Activated T-helper 17 cell treated with anti-CD3 and anti-CD28 coated beads, Interleukin-2, amount 50 U/mL, for 72 hours (primary cell): ENCODE results near the gene CPSF7. TPM values are rescaled to one million over a fixed set of nuclear protein-coding genes. Genes with fewer than 3 reads are reported as not detected.
"Not testable (repeated sequence)": the region's sequence is repeated elsewhere in the genome, so short reads cannot be mapped to it uniquely, and the experiment has no call there.

Experiments
- ATAC-seq: fragments of 150-1000 bp; cut with Tn5 transposase; replicated peaks from 2 replicates; pipeline ENCODE4 v1.10.0; 2021; ENCODE audit warnings: mild to moderate bottlenecking, moderate library complexity
- H3K27ac Mint-ChIP-seq: one replicate; pipeline ENCODE4 v1.8.0; 2022; ENCODE audit warnings: mixed read lengths
- H3K27me3 Mint-ChIP-seq: one replicate; pipeline ENCODE4 v1.8.0; 2022; ENCODE audit warnings: mixed read lengths
- H3K36me3 Mint-ChIP-seq: one replicate; pipeline ENCODE4 v1.8.0; 2022; ENCODE audit warnings: low read depth, mild to moderate bottlenecking, mixed read lengths
- H3K4me1 Mint-ChIP-seq: one replicate; pipeline ENCODE4 v1.8.0; 2022; ENCODE audit warnings: mixed read lengths
- H3K4me3 Mint-ChIP-seq: one replicate; pipeline ENCODE4 v1.8.0; 2022; ENCODE audit warnings: mild to moderate bottlenecking, mixed read lengths
- H3K9me3 Mint-ChIP-seq: one replicate; pipeline ENCODE4 v1.8.0; 2022; ENCODE audit warnings: mixed read lengths
- total RNA-seq, 2 donors: library from RNA; stranded (reverse); gene quantifications; one replicate each; pipeline ENCODE4 v1.2.3, GENCODE V29; 2022

The CPSF7 gene
- total RNA-seq, 2 donors from 2014 or later, result 98.1 to 114 TPM

DNA sequence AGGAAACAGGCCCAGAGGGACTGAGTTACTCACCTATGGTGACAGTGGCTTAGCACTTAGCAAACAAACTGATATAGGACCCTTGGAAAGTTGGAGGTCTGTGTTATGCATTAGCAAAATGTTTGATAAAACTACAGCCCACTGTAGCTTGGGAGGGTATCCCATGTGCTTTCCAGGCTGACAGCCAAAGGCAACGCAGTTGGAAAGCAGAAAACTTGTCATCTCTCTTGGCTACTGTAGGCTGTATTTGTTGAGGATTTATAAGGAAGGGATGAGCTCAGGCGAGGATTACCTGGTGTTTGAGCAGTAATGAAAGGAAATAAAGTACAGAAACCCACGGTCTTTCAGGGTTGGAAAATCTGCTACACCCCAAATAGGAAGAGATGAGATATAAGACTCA, 23.9 kb upstream of the CPSF7 start:
- Mint-ChIP-seq H3K36me3 (peaks cover 62% of the 10 kb centered on the region), H3K4me1 (peaks cover 15% of the 10 kb centered on the region), H3K4me3 (no peak overlapping the region), H3K9me3 (no peaks in the 10 kb centered on the region), H3K27me3 (no peaks in the 10 kb centered on the region), H3K27ac (peak overlapping the region; percentile 61)
- no peak for ATAC-seq

DNA sequence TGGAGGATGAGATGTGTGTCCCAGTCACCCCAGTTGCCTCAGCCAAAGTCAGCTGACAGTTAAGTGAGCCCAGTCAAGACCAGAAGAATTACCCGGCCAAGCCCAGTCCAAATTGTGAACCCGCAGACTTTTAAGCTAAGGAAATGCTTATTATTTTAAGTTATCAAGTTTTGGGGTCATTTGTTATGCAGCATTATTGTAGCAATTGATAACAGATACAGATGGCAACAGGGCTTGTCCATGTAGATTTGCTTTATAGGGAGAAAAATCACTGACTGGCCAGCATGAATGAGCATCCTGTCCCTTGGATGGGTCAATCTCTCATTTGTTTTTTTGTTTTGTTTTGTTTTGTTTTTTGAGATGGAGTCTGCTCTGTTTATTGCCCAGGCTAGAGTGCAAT, 23.1 kb upstream of the CPSF7 start:
- Mint-ChIP-seq H3K36me3 (peaks cover 70% of the 10 kb centered on the region), H3K27ac (no peak overlapping the region), H3K27me3 (no peaks in the 10 kb centered on the region), H3K4me3 (no peak overlapping the region), H3K4me1 (peaks cover 20% of the 10 kb centered on the region), H3K9me3 (no peaks in the 10 kb centered on the region)
- ATAC-seq, result no peak

- ATAC-seq, result no peak
- Mint-ChIP-seq H3K4me1 (peaks cover 31% of the 10 kb centered on the region), H3K9me3 (no peaks in the 10 kb centered on the region), H3K4me3 (peak overlapping the region; percentile 64), H3K27me3 (no peaks in the 10 kb centered on the region), H3K27ac (peak overlapping the region; percentile 95), H3K36me3 (peaks cover 78% of the 10 kb centered on the region)
Measured at GRCh38 chr11:61448552-61448927, 18.8 kb upstream of the CPSF7 start.

GRCh38 chr11:61447601-61448551, 18.1 kb upstream of the CPSF7 start:
- H3K9me3 Mint-ChIP-seq, result no peaks in the 10 kb centered on the region
- H3K27ac Mint-ChIP-seq, result peak overlapping the region; percentile 95
- H3K27me3 Mint-ChIP-seq, result no peaks in the 10 kb centered on the region
- H3K4me1 Mint-ChIP-seq, result peaks cover 35% of the 10 kb centered on the region
- H3K4me3 Mint-ChIP-seq, result peak overlapping the region; percentile 64
- H3K36me3 Mint-ChIP-seq, result peaks cover 78% of the 10 kb centered on the region
- ATAC-seq, result peak; percentile 92

GRCh38 chr11:61446211-61446651, 16.5 kb upstream of the CPSF7 start:
- Mint-ChIP-seq H3K36me3 (peaks cover 94% of the 10 kb centered on the region), H3K27me3 (no peaks in the 10 kb centered on the region), H3K9me3 (no peaks in the 10 kb centered on the region), H3K4me3 (no peak overlapping the region), H3K27ac (peak overlapping the region; percentile 63), H3K4me1 (peaks cover 36% of the 10 kb centered on the region)
- ATAC-seq, result peak; percentile 75

DNA sequence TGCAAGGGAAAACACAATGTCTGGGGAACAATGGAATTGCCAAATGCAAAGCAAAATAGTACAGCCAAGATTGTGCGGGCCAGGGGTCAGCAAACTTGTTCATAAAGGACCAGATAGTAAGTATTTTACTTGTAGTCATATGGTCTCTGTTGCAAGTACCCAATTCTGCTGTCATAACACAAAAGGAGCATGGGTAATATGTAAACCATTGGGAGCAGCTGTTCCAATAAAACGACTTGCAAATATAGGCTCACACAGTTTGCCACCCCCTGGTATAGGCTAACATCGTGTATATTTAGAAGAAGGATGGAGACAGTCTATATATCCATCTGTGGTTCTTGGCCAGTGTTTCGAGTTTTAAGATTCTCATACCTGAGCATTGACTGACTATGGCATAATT, 15.7 kb upstream of the CPSF7 start:
- peaks cover 99% of the 10 kb centered on the region for H3K36me3 Mint-ChIP-seq
- no peak for ATAC-seq

GRCh38 chr11:61442616-61443015, 12.8 kb upstream of the CPSF7 start:
- Mint-ChIP-seq H3K9me3 (no peaks in the 10 kb centered on the region), H3K36me3 (peaks cover 100% of the 10 kb centered on the region), H3K4me3 (no peak overlapping the region), H3K27ac (peak overlapping the region; percentile 26), H3K4me1 (peaks cover 24% of the 10 kb centered on the region), H3K27me3 (no peaks in the 10 kb centered on the region)
- no peak for ATAC-seq

More for the DNA sequence above, 15.7 kb upstream of the CPSF7 start:
- Mint-ChIP-seq H3K9me3 (no peaks in the 10 kb centered on the region), H3K4me3 (no peak overlapping the region), H3K27ac (peak overlapping the region; percentile 63), H3K4me1 (peaks cover 36% of the 10 kb centered on the region), H3K27me3 (no peaks in the 10 kb centered on the region)

- Mint-ChIP-seq H3K27me3 (no peaks in the 10 kb centered on the region), H3K9me3 (no peaks in the 10 kb centered on the region), H3K27ac (no peak overlapping the region), H3K4me3 (no peak overlapping the region), H3K4me1 (peaks cover 18% of the 10 kb centered on the region), H3K36me3 (peaks cover 97% of the 10 kb centered on the region)
- ATAC-seq, result no peak
Measured at GRCh38 chr11:61439615-61440014, 9.8 kb upstream of the CPSF7 start.

- H3K4me1 Mint-ChIP-seq, result peaks cover 13% of the 10 kb centered on the region
- no peak overlapping the region for H3K27ac Mint-ChIP-seq
- ATAC-seq, result no peak
- H3K9me3 Mint-ChIP-seq, result no peaks in the 10 kb centered on the region
- H3K36me3 Mint-ChIP-seq, result peaks cover 89% of the 10 kb centered on the region
- no peak overlapping the region for H3K4me3 Mint-ChIP-seq
- H3K27me3 Mint-ChIP-seq, result no peaks in the 10 kb centered on the region
Measured at GRCh38 chr11:61437496-61437895, 7.7 kb upstream of the CPSF7 start.

- not testable (repeated sequence) for ATAC-seq, H3K9me3 Mint-ChIP-seq, H3K27me3 Mint-ChIP-seq
- Mint-ChIP-seq H3K4me1 (peaks cover 17% of the 10 kb centered on the region), H3K27ac (peak overlapping the region; percentile 99), H3K4me3 (peak overlapping the region; percentile 100), H3K36me3 (peaks cover 84% of the 10 kb centered on the region)
Measured at GRCh38 chr11:61430839-61431238, 1.1 kb upstream of the CPSF7 start.

GRCh38 chr11:61429346-61429690, 457 bp downstream of the CPSF7 start:
- no peaks in the 10 kb centered on the region for H3K9me3 Mint-ChIP-seq
- peak; percentile 49 for ATAC-seq
- H3K4me3 Mint-ChIP-seq, result peak overlapping the region; percentile 100
- peaks cover 89% of the 10 kb centered on the region for H3K36me3 Mint-ChIP-seq
- no peaks in the 10 kb centered on the region for H3K27me3 Mint-ChIP-seq
- peaks cover 17% of the 10 kb centered on the region for H3K4me1 Mint-ChIP-seq
- H3K27ac Mint-ChIP-seq, result peak overlapping the region; percentile 99

GRCh38 chr11:61425367-61426131, 4.2 kb downstream of the CPSF7 start:
- H3K4me3 Mint-ChIP-seq, result peak overlapping the region; percentile 11
- no peaks in the 10 kb centered on the region for H3K27me3 Mint-ChIP-seq
- peak overlapping the region; percentile 68 for H3K27ac Mint-ChIP-seq
- peaks cover 100% of the 10 kb centered on the region for H3K36me3 Mint-ChIP-seq
- H3K4me1 Mint-ChIP-seq, result peaks cover 21% of the 10 kb centered on the region
- no peak for ATAC-seq
- no peaks in the 10 kb centered on the region for H3K9me3 Mint-ChIP-seq

GRCh38 chr11:61422226-61422625, 7.5 kb downstream of the CPSF7 start:
- H3K36me3 Mint-ChIP-seq, result peaks cover 100% of the 10 kb centered on the region
- no peaks in the 10 kb centered on the region for H3K27me3 Mint-ChIP-seq
- no peak for ATAC-seq
- peaks cover 20% of the 10 kb centered on the region for H3K4me1 Mint-ChIP-seq
- H3K27ac Mint-ChIP-seq, result no peak overlapping the region
- no peaks in the 10 kb centered on the region for H3K9me3 Mint-ChIP-seq
- no peak overlapping the region for H3K4me3 Mint-ChIP-seq

DNA sequence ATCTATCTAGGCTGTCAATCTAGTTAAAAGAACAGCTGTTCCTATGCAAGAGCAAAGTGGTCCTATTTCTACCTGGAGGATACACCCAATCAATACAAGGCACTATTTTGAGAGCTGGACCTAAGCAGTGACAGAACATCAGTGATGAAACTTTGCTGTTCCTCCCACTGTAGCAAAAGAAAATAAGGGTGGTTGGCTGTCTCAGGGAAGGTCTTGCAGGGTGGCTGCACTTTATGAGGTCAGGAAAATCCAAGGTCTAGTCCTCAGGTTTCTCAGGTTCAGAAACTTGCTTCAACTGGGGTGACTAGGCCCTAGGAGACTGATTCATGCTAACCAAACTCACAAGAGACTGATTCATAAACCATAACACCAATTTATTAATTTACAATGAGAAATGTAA, 11.6 kb downstream of the CPSF7 start:
- H3K4me1 Mint-ChIP-seq, result peaks cover 13% of the 10 kb centered on the region
- H3K27me3 Mint-ChIP-seq, result no peaks in the 10 kb centered on the region
- H3K27ac Mint-ChIP-seq, result peak overlapping the region; percentile 84
- H3K36me3 Mint-ChIP-seq, result peaks cover 100% of the 10 kb centered on the region
- no peak overlapping the region for H3K4me3 Mint-ChIP-seq
- ATAC-seq, result peak; percentile 56
- no peaks in the 10 kb centered on the region for H3K9me3 Mint-ChIP-seq

- H3K27ac Mint-ChIP-seq, result peak overlapping the region; percentile 84
Measured at GRCh38 chr11:61417670-61418069, 12.1 kb downstream of the CPSF7 start.

More at GRCh38 chr11:61417670-61418069, 12.1 kb downstream of the CPSF7 start:
- peaks cover 12% of the 10 kb centered on the region for H3K4me1 Mint-ChIP-seq
- ATAC-seq, result no peak
- no peaks in the 10 kb centered on the region for H3K27me3 Mint-ChIP-seq
- no peak overlapping the region for H3K4me3 Mint-ChIP-seq
- H3K36me3 Mint-ChIP-seq, result peaks cover 100% of the 10 kb centered on the region
- H3K9me3 Mint-ChIP-seq, result no peaks in the 10 kb centered on the region
